ENCODE data around the gene CCDC85C.

Gene CCDC85C

GRCh38 chr14:99604766-99605298 lies 825 bp upstream of the CCDC85C start:
- DNase-seq (ENCODE audit: low spot score): peak; percentile 22
- peaks cover 12% of the 10 kb centered on the region for H3K27me3 Mint-ChIP-seq (ENCODE audit: low read depth)

DNA sequence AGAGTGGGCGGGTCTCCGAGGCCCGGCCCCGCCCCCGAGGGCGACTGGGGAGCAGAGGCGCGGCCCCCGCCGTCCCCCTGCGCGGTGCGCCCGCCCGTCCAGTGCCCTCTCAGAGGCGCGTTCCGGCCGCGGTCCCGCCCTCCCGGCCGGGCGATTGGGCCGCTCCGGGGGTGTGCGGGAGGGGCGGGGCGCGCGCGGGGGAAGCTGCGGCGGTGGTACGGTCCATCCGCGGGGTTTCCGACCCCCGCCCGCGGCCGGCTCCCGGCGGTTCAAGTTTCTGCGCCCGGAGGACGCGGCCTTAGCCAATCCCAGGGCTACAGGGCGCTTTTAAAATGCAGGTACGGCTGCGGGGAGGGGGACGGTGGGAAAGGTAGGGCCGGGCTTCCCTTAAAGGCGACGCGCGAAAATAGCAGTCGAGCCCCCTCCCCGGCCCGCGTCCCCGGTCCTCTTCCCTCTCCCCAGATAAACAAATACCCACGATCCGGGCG lies 315 bp upstream of the CCDC85C start:
- Mint-ChIP-seq H3K27ac (peak overlapping the region; percentile 91), H3K9me3 (no peaks in the 10 kb centered on the region)

More at GRCh38 chr14:99604766-99605298, 825 bp upstream of the CCDC85C start:
- peak overlapping the region; percentile 92 for H3K4me3 Mint-ChIP-seq
- no peaks in the 10 kb centered on the region for H3K36me3 Mint-ChIP-seq (ENCODE audit: low read depth)
- H3K27ac Mint-ChIP-seq: peak overlapping the region; percentile 91
- H3K4me1 Mint-ChIP-seq (ENCODE audit: low read depth): peaks cover 17% of the 10 kb centered on the region
- no peaks in the 10 kb centered on the region for H3K9me3 Mint-ChIP-seq

DNA sequence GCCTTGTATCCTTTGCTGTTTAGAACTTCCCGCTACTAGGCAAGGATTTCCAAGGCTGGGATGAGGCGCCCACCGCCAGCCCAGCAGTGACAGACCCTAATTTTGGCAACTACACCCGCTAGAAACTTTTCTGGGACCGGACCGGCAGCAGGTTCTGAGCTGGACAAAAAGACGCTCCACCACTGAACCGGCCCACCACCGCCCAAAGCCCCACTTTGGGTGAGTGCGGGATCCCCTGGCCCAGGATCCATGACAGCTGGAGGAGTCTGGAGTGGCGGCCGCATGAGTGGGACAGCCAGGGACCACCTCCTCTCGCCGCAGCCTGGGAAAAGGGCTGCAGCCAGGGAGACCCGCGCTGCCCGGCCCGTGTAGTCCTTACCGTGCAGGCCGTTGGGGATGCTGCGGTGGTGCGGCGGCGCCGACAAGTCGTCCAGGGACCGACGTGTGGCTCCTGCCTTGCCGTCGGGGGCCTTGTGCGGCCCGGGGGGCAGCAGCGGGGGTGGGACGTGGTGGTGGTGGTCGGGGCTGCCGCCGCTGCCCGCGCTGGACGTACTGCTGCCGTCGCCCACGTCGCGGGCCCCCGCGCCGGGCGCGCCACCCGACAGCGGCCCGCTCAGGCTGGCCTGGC lies 1.1 kb downstream of the CCDC85C start:
- no peak for DNase-seq (ENCODE audit: low spot score)
- Mint-ChIP-seq H3K27ac (peak overlapping the region; percentile 31), H3K36me3 (ENCODE audit: low read depth) (no peaks in the 10 kb centered on the region), H3K4me3 (peak overlapping the region; percentile 70), H3K9me3 (no peaks in the 10 kb centered on the region), H3K4me1 (ENCODE audit: low read depth) (peaks cover 17% of the 10 kb centered on the region), H3K27me3 (ENCODE audit: low read depth) (peaks cover 12% of the 10 kb centered on the region)

More for the DNA sequence above, 315 bp upstream of the CCDC85C start:
- DNase-seq (ENCODE audit: low spot score): peak; percentile 94
- Mint-ChIP-seq H3K36me3 (ENCODE audit: low read depth) (no peaks in the 10 kb centered on the region), H3K27me3 (ENCODE audit: low read depth) (peaks cover 12% of the 10 kb centered on the region), H3K4me1 (ENCODE audit: low read depth) (peaks cover 17% of the 10 kb centered on the region), H3K4me3 (peak overlapping the region; percentile 92)

DNA sequence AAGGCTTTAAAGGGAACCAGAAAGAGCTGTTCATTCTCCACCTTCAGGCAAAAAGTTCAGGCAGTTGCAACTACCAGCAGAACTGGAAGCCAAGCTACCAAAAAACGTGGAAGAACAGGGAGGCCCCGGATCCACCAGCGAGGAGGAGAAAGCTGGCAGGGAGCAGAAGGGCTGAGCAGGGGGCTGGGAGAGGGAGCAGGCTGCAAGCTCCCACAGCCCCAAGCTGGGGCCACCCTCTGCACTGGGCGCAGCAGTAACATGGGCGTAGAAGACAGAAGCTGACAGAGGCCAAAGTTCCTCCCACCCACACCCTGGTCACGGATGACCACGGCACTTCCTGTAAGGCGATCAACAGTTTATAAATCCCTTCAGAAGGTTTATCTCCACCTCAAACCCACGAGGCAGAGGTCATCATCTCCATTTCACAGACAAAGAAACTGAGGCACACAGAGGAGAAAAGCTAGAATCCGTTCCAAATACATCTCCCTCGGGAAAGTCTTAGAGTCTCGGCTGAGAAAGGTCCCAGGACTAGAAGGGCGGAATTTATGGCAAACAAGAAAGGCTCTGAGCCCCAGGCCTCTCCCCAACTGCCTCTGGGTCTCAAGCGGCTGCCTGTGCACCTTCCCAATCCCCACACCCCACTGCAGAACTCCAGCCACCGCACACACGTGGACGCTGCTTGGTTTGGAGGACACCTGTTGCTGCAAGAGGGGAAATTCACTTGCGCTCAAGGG lies 1.8 kb downstream of the CCDC85C start:
- H3K9me3 Mint-ChIP-seq: no peaks in the 10 kb centered on the region
- peaks cover 12% of the 10 kb centered on the region for H3K27me3 Mint-ChIP-seq (ENCODE audit: low read depth)
- peak; percentile 23 for DNase-seq (ENCODE audit: low spot score)
- peak overlapping the region; percentile 31 for H3K27ac Mint-ChIP-seq
- peaks cover 17% of the 10 kb centered on the region for H3K4me1 Mint-ChIP-seq (ENCODE audit: low read depth)
- H3K36me3 Mint-ChIP-seq (ENCODE audit: low read depth): no peaks in the 10 kb centered on the region
- H3K4me3 Mint-ChIP-seq: peak overlapping the region; percentile 70

DNA sequence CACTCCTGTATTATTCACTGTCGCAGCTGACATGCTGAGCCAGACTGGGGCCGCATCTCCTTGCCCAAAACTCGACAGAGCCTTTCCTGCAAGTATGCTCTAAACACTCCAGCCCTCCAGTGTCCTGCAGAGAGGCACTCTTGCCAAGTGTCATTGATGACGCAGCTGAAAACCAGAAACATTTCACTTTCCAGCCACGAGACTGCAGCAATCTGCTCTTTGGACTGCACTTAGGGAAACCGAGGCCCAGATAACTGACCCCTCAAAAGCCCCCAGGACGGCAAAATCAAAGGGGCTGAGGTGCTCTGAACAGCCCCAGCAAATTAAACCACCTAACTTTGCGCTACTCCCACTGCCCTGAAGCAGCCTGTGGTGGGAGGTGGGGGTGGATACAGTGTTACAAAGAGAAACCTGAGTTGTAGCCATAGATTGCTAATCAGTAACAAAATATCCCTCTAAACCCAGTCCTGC lies 2.6 kb downstream of the CCDC85C start:
- Mint-ChIP-seq H3K27ac (no peak overlapping the region), H3K4me3 (peak overlapping the region; percentile 68), H3K9me3 (no peaks in the 10 kb centered on the region), H3K27me3 (ENCODE audit: low read depth) (peaks cover 12% of the 10 kb centered on the region), H3K36me3 (ENCODE audit: low read depth) (no peaks in the 10 kb centered on the region), H3K4me1 (ENCODE audit: low read depth) (peaks cover 17% of the 10 kb centered on the region)
- no peak for DNase-seq (ENCODE audit: low spot score)

GRCh38 chr14:99600232-99600888 lies 3.6 kb downstream of the CCDC85C start:
- Mint-ChIP-seq H3K27ac (no peak overlapping the region), H3K36me3 (ENCODE audit: low read depth) (no peaks in the 10 kb centered on the region)

DNA sequence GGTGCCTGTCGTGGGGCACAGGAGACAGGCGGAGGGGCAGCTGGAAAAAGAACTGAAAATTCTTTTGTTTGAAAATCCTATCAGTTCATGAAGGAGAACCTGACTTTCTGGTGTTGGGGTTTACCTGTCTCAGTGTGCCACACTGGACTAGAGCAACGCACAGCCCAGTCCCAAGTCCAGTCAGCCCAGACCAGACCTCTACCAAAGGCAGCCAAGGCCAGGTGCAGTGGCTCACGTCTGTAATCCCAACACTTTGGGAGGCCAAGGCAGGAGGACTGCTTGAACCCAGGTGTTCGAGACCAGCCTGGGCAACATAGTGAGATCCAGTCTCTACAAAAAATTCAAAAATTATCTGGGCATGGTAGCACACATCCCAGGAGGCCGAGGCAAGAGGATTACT lies 4.6 kb downstream of the CCDC85C start:
- Mint-ChIP-seq H3K4me1 (ENCODE audit: low read depth) (peaks cover 21% of the 10 kb centered on the region), H3K4me3 (no peak overlapping the region), H3K9me3 (no peaks in the 10 kb centered on the region), H3K36me3 (ENCODE audit: low read depth) (no peaks in the 10 kb centered on the region), H3K27ac (no peak overlapping the region), H3K27me3 (ENCODE audit: low read depth) (peaks cover 12% of the 10 kb centered on the region)
- DNase-seq (ENCODE audit: low spot score): no peak

More at GRCh38 chr14:99600232-99600888, 3.6 kb downstream of the CCDC85C start:
- Mint-ChIP-seq H3K4me1 (ENCODE audit: low read depth) (peaks cover 14% of the 10 kb centered on the region), H3K9me3 (no peaks in the 10 kb centered on the region), H3K27me3 (ENCODE audit: low read depth) (peaks cover 12% of the 10 kb centered on the region), H3K4me3 (no peak overlapping the region)
- no peak for DNase-seq (ENCODE audit: low spot score)

DNA sequence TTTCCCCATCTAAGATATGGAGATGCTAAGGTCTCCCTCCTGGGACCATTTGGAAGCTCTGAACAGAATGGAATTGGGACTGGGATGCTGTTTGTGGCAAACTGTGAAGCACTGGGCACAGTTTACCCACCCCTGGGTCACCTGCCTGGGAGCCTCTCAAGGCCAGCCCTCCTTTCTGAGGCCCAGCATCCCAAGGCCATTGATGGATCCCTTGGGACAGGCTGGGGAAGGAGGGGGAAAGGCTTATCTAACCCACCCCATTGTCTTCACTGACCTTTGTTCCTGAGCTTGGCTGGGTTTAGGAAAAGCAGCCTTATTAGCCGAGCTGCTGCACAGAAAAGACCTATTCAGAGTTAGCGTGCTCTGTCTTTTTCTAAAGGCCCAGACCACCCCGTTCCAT lies 5.2 kb downstream of the CCDC85C start:
- H3K27ac Mint-ChIP-seq: no peak overlapping the region
- H3K4me3 Mint-ChIP-seq: no peak overlapping the region
- peaks cover 12% of the 10 kb centered on the region for H3K27me3 Mint-ChIP-seq (ENCODE audit: low read depth)
- no peaks in the 10 kb centered on the region for H3K9me3 Mint-ChIP-seq
- DNase-seq (ENCODE audit: low spot score): no peak
- no peaks in the 10 kb centered on the region for H3K36me3 Mint-ChIP-seq (ENCODE audit: low read depth)
- H3K4me1 Mint-ChIP-seq (ENCODE audit: low read depth): peaks cover 21% of the 10 kb centered on the region

DNA sequence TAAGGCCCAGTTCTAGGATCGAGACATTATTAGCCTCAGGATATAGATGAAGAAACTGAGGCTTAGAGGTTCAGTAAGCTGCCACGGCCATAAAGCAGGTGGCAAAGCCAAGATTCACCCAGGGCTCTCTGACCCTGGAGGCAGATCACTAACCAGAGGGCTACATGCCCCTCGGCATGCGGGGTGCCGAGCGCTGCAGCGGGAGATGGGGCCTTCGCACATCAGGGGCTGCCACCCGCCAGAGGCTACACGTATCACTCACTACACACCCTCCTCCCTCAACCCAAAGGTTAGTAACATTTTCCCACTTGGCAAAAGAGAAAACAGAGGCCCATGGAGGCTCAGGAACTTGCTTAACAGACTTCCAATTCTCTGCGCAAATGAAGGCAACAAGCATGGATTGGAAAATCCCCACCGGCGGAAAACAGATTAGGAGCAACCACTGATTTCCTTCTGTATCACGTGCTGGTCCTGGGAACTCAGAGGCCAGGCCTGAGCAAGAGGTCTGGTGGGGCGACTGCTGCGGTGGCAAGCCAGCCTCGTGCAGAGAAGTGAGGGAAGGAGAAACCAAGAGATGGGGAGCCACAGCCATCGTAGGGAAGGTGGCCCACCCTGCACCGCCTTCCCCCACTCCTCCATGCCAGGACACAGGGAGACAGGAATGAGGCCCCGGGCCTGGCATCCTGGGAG lies 6.0 kb downstream of the CCDC85C start:
- Mint-ChIP-seq H3K27ac (no peak overlapping the region), H3K36me3 (ENCODE audit: low read depth) (no peaks in the 10 kb centered on the region), H3K4me3 (no peak overlapping the region), H3K27me3 (ENCODE audit: low read depth) (peaks cover 12% of the 10 kb centered on the region), H3K4me1 (ENCODE audit: low read depth) (peaks cover 21% of the 10 kb centered on the region), H3K9me3 (no peaks in the 10 kb centered on the region)
- DNase-seq (ENCODE audit: low spot score): no peak

- Mint-ChIP-seq H3K27ac (no peak overlapping the region), H3K27me3 (ENCODE audit: low read depth) (peaks cover 4% of the 10 kb centered on the region), H3K9me3 (no peaks in the 10 kb centered on the region), H3K4me1 (ENCODE audit: low read depth) (peaks cover 13% of the 10 kb centered on the region), H3K36me3 (ENCODE audit: low read depth) (no peaks in the 10 kb centered on the region), H3K4me3 (no peak overlapping the region)
- no peak for DNase-seq (ENCODE audit: low spot score)
Observed at GRCh38 chr14:99596772-99597171, 7.2 kb downstream of the CCDC85C start.

GRCh38 chr14:99596071-99596627 lies 7.9 kb downstream of the CCDC85C start:
- Mint-ChIP-seq H3K27me3 (ENCODE audit: low read depth) (peaks cover 2% of the 10 kb centered on the region), H3K4me1 (ENCODE audit: low read depth) (peaks cover 13% of the 10 kb centered on the region), H3K4me3 (no peak overlapping the region), H3K27ac (no peak overlapping the region), H3K36me3 (ENCODE audit: low read depth) (no peaks in the 10 kb centered on the region), H3K9me3 (no peaks in the 10 kb centered on the region)
- no peak for DNase-seq (ENCODE audit: low spot score)

DNA sequence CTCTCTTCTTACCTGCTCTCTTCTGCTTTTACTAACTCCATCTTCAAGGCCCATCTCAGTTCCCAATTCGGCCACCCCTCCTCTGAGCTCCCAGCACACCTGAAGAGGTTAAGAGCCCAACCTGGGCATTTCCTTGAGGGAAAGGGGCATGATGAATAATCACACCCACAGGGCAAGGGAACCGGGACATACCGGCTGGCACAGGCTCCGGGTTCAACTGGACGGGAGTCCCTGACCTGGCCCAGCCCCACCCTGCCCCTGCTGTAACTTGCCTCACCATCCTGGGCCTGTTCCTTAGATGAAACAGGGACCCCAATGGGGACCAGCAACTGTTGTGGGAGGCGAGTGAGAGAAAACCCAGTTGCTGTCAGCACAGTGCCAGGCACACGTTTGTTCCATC lies 8.5 kb downstream of the CCDC85C start:
- Mint-ChIP-seq H3K4me3 (peak overlapping the region; percentile 58), H3K27me3 (ENCODE audit: low read depth) (no peaks in the 10 kb centered on the region), H3K36me3 (ENCODE audit: low read depth) (no peaks in the 10 kb centered on the region), H3K9me3 (no peaks in the 10 kb centered on the region), H3K27ac (peak overlapping the region; percentile 62), H3K4me1 (ENCODE audit: low read depth) (peaks cover 11% of the 10 kb centered on the region)
- DNase-seq (ENCODE audit: low spot score): no peak

GRCh38 chr14:99595034-99595433 lies 9.0 kb downstream of the CCDC85C start:
- Mint-ChIP-seq H3K27ac (peak overlapping the region; percentile 90), H3K4me1 (ENCODE audit: low read depth) (peaks cover 9% of the 10 kb centered on the region), H3K27me3 (ENCODE audit: low read depth) (no peaks in the 10 kb centered on the region), H3K9me3 (no peaks in the 10 kb centered on the region), H3K4me3 (peak overlapping the region; percentile 58), H3K36me3 (ENCODE audit: low read depth) (no peaks in the 10 kb centered on the region)
- peak; percentile 37 for DNase-seq (ENCODE audit: low spot score)

Data from T-helper 2 cell treated with Interferon-gamma antibody and Interleukin-4, amounts not matched to agents 5 μg/mL and 100 μg/mL, for 36 hours (primary cell).